Thoracic aorta (tissue), 2 donors: ENCODE results near the gene SGMS2. TPM values are rescaled to one million over a fixed set of nuclear protein-coding genes. Genes with fewer than 3 reads are reported as not detected.

ENCODE experiments used
- ATAC-seq: fragments of 150-250 bp; one replicate; pipeline ENCODE4 v1.8.0; 2017; ENCODE audit warnings: low read depth; ENCODE audit not compliant: insufficient number of reproducible peaks, low FRiP score
- DNase-seq: peaks from one replicate; pipeline ENCODE4 v3.0.0-alpha.2; 2020; ENCODE audit warnings: low spot score
- H3K27ac ChIP-seq, 2 donors: fragments of 200-600 bp; sonication (generic); 1 replicate in 1 of 2; 2 replicates in 1 of 2; pipeline ENCODE4 v1.5.1; 2016; ENCODE audit warnings: mild to moderate bottlenecking in 2 of 2, moderate library complexity in 2 of 2
- H3K27me3 ChIP-seq: fragments of 200-600 bp; sonication (generic); replicated peaks from 2 replicates; pipeline ENCODE4 v1.6.0; 2016; ENCODE audit warnings: mild to moderate bottlenecking; ENCODE audit not compliant: insufficient read depth
- H3K36me3 ChIP-seq: fragments of 200-600 bp; sonication (generic); one replicate; pipeline ENCODE4 v1.5.1; 2016
- H3K4me1 ChIP-seq, 2 donors: fragments of 200-600 bp; sonication (generic); 1 replicate in 1 of 2; 2 replicates in 1 of 2; pipeline versions ENCODE4 v1.5.1 to v1.6.0; 2016; ENCODE audit warnings: low read depth in 2 of 2, mild to moderate bottlenecking in 1 of 2; ENCODE audit not compliant: control insufficient read depth in 1 of 2
- H3K4me3 ChIP-seq: fragments of 200-600 bp; sonication (generic); 2 replicates; pipeline ENCODE4 v1.5.1; 2016; ENCODE audit warnings: mild to moderate bottlenecking
- H3K9me3 ChIP-seq: fragments of 200-600 bp; sonication (generic); 2 replicates; pipeline ENCODE4 v1.5.1; 2016
- total RNA-seq, 2 donors: library from RNA; depleted of rRNA; stranded (reverse); fragments of >200 nt; gene quantifications; one replicate each; pipeline versions ENCODE4 v1.1.0 to v1.2.3, GENCODE V29; 2016
- TF ChIP-seq, protein P1 (sequence below): fragments of 200-600 bp; sonication (generic); IDR thresholded peaks from one replicate; pipeline ENCODE4 v1.5.1; 2019; ENCODE audit warnings: antibody characterized with exemption

Gene SGMS2
- total RNA-seq, 2 donors from 2014 or later: 119 to 231 TPM

DNA sequence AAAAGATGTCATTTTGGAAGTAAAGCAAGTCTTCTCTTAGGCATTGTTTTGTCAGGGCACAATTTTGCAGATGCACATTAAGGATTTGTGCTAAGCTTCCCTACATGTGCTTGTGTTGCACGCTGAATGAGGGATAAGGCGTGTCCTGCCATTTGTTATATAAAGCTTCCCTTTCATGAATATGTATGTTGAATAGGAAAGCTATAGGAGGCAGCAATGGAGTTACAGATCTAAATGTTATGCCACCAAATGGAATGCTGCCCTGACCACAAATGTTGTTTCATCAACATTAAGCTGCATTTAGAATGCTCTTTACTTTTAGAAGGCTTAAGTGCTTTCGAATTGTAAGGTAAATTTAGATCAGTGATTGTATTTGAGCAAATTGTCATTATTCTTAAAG is 20.9 kb downstream of the SGMS2 start:
- Histone ChIP-seq H3K36me3 (no peaks in the 10 kb centered on the region), H3K27ac (no peak overlapping the region), H3K9me3 (no peaks in the 10 kb centered on the region), H3K27me3 (no peaks in the 10 kb centered on the region), H3K4me1 (no peaks in the 10 kb centered on the region), H3K4me3 (no peak overlapping the region)
- TF ChIP-seq, protein P1, sequence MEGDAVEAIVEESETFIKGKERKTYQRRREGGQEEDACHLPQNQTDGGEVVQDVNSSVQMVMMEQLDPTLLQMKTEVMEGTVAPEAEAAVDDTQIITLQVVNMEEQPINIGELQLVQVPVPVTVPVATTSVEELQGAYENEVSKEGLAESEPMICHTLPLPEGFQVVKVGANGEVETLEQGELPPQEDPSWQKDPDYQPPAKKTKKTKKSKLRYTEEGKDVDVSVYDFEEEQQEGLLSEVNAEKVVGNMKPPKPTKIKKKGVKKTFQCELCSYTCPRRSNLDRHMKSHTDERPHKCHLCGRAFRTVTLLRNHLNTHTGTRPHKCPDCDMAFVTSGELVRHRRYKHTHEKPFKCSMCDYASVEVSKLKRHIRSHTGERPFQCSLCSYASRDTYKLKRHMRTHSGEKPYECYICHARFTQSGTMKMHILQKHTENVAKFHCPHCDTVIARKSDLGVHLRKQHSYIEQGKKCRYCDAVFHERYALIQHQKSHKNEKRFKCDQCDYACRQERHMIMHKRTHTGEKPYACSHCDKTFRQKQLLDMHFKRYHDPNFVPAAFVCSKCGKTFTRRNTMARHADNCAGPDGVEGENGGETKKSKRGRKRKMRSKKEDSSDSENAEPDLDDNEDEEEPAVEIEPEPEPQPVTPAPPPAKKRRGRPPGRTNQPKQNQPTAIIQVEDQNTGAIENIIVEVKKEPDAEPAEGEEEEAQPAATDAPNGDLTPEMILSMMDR: no peak
- DNase-seq (no peak), ATAC-seq (no peak)

DNA sequence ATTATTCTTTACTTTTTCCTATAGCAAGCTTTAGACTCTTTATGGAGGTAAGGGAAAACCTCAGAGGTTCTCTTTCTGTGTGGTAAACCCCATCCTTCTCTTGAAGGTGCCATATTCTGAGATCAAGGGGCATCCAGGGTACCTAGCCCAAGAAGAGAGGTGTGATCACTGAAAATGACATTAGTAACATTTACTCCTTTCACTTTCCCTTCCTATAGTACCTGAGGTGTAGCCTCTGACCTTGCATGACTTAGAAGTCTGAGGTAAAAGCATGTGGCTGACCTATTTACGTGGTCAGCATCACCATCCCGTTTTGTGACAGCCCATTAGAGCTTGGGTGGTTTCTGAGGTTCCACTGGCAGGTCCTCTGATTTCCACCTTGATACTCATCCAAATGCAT is 25.7 kb downstream of the SGMS2 start:
- TF ChIP-seq, protein P1: no peak

DNA sequence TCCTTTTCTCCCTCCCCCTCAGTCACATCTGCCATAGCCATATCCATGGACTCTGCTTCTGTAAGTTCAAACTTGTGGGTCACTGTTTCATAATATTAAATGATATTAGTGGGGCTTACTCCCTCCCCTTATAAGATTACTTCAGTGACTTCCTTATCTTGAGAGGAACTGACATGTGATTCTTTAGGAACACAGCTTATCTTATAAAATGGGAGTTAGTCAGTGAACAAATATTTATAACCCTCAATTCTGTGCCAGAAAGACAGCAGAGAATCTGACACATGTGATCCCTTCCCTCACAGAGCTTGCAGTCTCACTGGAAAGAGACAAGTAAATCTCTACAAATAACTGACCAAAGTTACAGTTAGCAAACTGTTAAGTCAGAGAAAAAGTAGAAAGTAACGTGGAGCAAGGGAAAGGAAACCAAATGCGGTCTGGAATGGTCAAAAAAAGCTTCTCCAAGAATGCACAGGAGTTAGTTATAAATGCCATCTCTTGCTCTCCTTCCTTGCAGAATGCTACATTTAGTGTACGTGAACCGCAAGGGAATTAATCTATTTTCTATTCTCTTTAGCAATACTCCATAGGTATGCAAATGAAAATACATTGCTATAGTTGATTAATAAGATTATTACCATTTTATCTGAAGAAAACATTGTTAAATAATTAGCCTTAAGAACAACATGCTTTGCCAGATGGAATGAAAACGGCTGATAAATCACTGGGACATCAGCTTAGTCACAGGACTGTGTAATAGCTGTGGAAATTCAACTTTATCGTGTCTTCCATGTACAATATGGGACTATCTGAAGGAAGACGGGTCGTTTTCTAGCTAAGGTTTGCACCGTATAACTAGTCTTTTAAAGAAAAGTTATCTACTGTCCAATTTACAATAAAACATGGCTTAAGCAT is 29.0 kb downstream of the SGMS2 start:
- DNase-seq: no peak
- no peaks in the 10 kb centered on the region for H3K36me3 ChIP-seq
- TF ChIP-seq, protein P1: no peak
- no peak for ATAC-seq
- peak overlapping the region in 1 of 2 donors; percentile 27 for H3K27ac ChIP-seq
- peaks cover 20 to 28% of the 10 kb centered on the region in 2 donors for H3K4me1 ChIP-seq
- no peaks in the 10 kb centered on the region for H3K27me3 ChIP-seq
- H3K4me3 ChIP-seq: peak overlapping the region; percentile 41
- H3K9me3 ChIP-seq: no peaks in the 10 kb centered on the region

More for the DNA sequence above, 25.7 kb downstream of the SGMS2 start:
- Histone ChIP-seq H3K27ac (no peak overlapping the region), H3K36me3 (no peaks in the 10 kb centered on the region), H3K4me3 (no peak overlapping the region), H3K9me3 (no peaks in the 10 kb centered on the region), H3K27me3 (no peaks in the 10 kb centered on the region), H3K4me1 (peaks cover 20 to 25% of the 10 kb centered on the region in 2 donors)
- no peak for ATAC-seq
- DNase-seq: no peak

DNA sequence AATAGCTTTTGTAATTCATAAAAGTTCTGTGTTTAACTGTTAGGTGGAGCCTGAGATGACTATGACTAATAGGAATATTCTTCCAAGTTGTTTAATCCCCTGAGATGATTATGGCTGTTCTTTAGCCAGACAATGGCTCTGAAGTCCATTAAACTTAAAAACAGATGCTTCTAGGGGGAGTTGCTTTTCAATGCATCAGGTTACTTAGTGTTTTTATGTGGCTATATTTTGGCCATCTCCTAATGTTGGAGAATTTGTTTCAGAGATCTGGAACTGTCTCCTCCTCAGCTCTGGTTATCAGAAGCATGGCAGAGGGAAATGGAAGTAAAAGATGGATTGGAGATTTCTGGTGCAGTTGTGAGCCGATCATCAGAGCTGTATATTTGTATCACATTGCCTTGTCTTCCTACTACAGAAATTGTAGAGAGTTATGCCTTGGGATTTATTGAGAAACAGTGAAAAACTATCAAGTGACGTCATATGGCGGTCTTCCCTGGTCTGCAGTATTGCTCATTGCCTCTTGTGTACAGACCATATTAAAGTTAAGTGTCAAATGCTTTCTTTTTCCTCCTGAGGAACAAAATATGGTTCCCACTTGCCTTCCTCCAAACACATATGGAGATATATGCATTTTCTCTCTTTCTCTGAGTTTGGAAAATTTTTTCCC is 29.8 kb downstream of the SGMS2 start:
- Histone ChIP-seq H3K4me3 (peak overlapping the region; percentile 41), H3K9me3 (no peaks in the 10 kb centered on the region), H3K4me1 (peaks cover 20 to 28% of the 10 kb centered on the region in 2 donors), H3K27ac (no peak overlapping the region), H3K36me3 (no peaks in the 10 kb centered on the region), H3K27me3 (no peaks in the 10 kb centered on the region)
- DNase-seq (no peak), ATAC-seq (no peak)
- TF ChIP-seq, protein P1: no peak

DNA sequence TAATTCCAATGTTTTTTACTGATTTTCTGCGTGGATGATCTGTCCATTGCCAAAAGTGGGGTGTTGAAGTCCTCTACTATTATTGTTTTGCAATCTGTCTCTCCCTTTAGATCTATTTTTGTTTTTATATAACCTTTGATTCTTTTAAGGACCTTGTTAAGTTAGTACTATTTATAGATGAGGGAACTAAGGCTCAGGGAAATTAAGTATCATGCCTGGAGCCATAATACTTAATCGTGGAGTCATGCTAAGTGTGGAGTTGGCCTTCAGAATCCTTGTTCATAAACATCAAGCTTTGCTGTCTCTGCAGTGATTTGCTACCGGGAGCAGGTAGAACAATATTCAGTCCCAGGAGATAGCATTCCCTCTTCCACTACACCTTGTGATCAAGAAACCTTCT is 31.0 kb downstream of the SGMS2 start:
- no peak for DNase-seq
- TF ChIP-seq, protein P1: no peak
- H3K9me3 ChIP-seq: no peaks in the 10 kb centered on the region
- no peak overlapping the region for H3K4me3 ChIP-seq
- no peak overlapping the region for H3K27ac ChIP-seq
- no peaks in the 10 kb centered on the region for H3K36me3 ChIP-seq
- ATAC-seq: no peak
- H3K4me1 ChIP-seq: peaks cover 20 to 28% of the 10 kb centered on the region in 2 donors
- no peaks in the 10 kb centered on the region for H3K27me3 ChIP-seq
